Spleen (tissue), 11 donors: ENCODE data around the gene MAGI3. TPM values are rescaled to one million over a fixed set of nuclear protein-coding genes. Genes with fewer than 3 reads are reported as not detected.

Experiments used
- DNase-seq: peaks from one replicate; pipeline ENCODE4 v3.0.0-alpha.2; 2020
- H3K27ac ChIP-seq, 8 donors: fragments of 200-600 bp; sonication (generic) in 7 of 8; 1 replicate in 4 of 8; 2 replicates in 4 of 8; pipeline versions ENCODE4 v1.5.0 to v1.8.0; 2016 to 2021; ENCODE audit warnings: inconsistent platforms in 4 of 8, mild to moderate bottlenecking in 4 of 8, moderate library complexity in 1 of 8
- H3K27me3 ChIP-seq, 7 donors: fragments of 200-600 bp; sonication (generic) in 6 of 7; replicated peaks in 1 of 7; 1 replicate in 4 of 7; 2 replicates in 3 of 7; pipeline versions ENCODE4 v1.5.0 to v1.8.0; 2016 to 2021; ENCODE audit warnings: inconsistent platforms in 3 of 7, mild to moderate bottlenecking in 1 of 7
- H3K36me3 ChIP-seq, 6 donors: fragments of 200-600 bp; sonication (generic) in 5 of 6; 1 replicate in 4 of 6; 2 replicates in 2 of 6; pipeline versions ENCODE4 v1.5.0 to v1.8.0; 2016 to 2021; ENCODE audit warnings: inconsistent platforms in 2 of 6
- H3K4me1 ChIP-seq, 6 donors: fragments of 200-600 bp; sonication (generic) in 5 of 6; 1 replicate in 3 of 6; 2 replicates in 3 of 6; pipeline versions ENCODE4 v1.5.0 to v1.8.0; 2016 to 2021; ENCODE audit warnings: inconsistent platforms in 3 of 6
- H3K4me3 ChIP-seq, 8 donors: fragments of 200-600 bp; sonication (generic) in 7 of 8; 1 replicate in 4 of 8; 2 replicates in 4 of 8; pipeline versions ENCODE4 v1.5.0 to v1.8.0; 2016 to 2021; ENCODE audit warnings: inconsistent platforms in 4 of 8, mild to moderate bottlenecking in 4 of 8, moderate library complexity in 2 of 8
- H3K9me3 ChIP-seq, 8 donors: fragments of 200-600 bp; sonication (generic) in 7 of 8; 1 replicate in 4 of 8; 2 replicates in 4 of 8; pipeline versions ENCODE4 v1.5.0 to v1.8.0; 2016 to 2021; ENCODE audit warnings: inconsistent platforms in 4 of 8
- POLR2A ChIP-seq, 3 donors: fragments of 450-650 bp; IDR thresholded peaks; one replicate each; pipeline ENCODE4 v1.5.1; 2017; ENCODE audit warnings: antibody characterized with exemption in 3 of 3, mild to moderate bottlenecking in 1 of 3
- POLR2AphosphoS5 ChIP-seq, 3 donors: sonication (generic); formaldehyde crosslinking; IDR thresholded peaks; one replicate each; pipeline ENCODE4 v1.5.1; 2017; ENCODE audit warnings: antibody characterized with exemption in 3 of 3
- WGBS, 5 donors: extraction: QIAGEN DNeasy Blood & Tissue Kit in 3 of 5; methylation state at CpG; one replicate each; pipeline versions ENCODE4 v1.1.5 to v1.1.7; 2013 to 2018; 5-methylcytosine and 5-hydroxymethylcytosine counted together
- intact Hi-C: fragments of 100-400 bp; cut with DNase I; formaldehyde crosslinking; loops from one replicate; pipeline ENCODE4 v1.15.0; 2023; ENCODE audit warnings: low total_unique reads
- polyA plus RNA-seq, 3 donors: library from polyadenylated mRNA; stranded (reverse); fragments of 200-250 nt; gene quantifications; one replicate each; pipeline ENCODE4 v1.2.1, GENCODE V29; 2013
- total RNA-seq, 7 donors: library from RNA; depleted of rRNA in 3 of 7; stranded (reverse); fragments of >200 nt in 3 of 7; fragmentation: NEBNext Ultra II Directional in 4 of 7; extraction: Animal tissue kit (Norgen Biotek cat#: 25700) in 4 of 7; gene quantifications; one replicate each; pipeline versions ENCODE4 v1.1.0 to v1.2.1, GENCODE V29; 2016 to 2021
- TF ChIP-seq, protein P1 (sequence below), 11 experiments: fragments of 200-600 bp in 7 of 11; fragments of 450-650 bp in 4 of 11; sonication (generic) in 4 of 11; IDR thresholded peaks in 8 of 11; conservative IDR thresholded peaks in 3 of 11; 1 replicate in 7 of 11; 2 replicates in 4 of 11; pipeline versions ENCODE4 v1.4.0 to v1.8.0; 2016 to 2021; ENCODE audit warnings: antibody characterized with exemption in 11 of 11, inconsistent platforms in 4 of 11, mild to moderate bottlenecking in 1 of 11
- donor health status: healthy with polysubstance abuse.
- donor health status: DM: no; HTN: no; CAD: no; lungs with moderate emphysema.
- donor health status: DM: no; HTN: no; CAD: no.
- donor health status: Bipolar disorder and iron deficiency.
- donor health status: healthy.
- donor health status: DM: no; HTN: no; CAD: no.
- donor health status: DM: yes; HTN: yes; CAD: no.

Gene MAGI3
- total and polyA plus RNA-seq, 10 donors: 0.74 to 16.3 (median 9.9) TPM

GRCh38 chr1:113681596-113682337, 291.5 kb downstream of the MAGI3 start:
- whole genome bisulfite sequencing, 5 donors: 90 to 96% (median 94%) methylated on average over 7 of the region's 7 CpGs
- DNase-seq: no peak
- intact Hi-C loops: no loop called here
- Histone ChIP-seq H3K4me1 (peaks cover 0 to 9% (median 6%) of the 10 kb centered on the region in 6 donors), H3K36me3 (no peaks in the 10 kb centered on the region), H3K4me3 (no peak overlapping the region), H3K27me3 (no peaks in the 10 kb centered on the region), H3K9me3 (no peaks in the 10 kb centered on the region), H3K27ac (no peak overlapping the region)
- TF ChIP-seq POLR2AphosphoS5 (IDR thresholded peaks at IDR 0.05) (no peak), POLR2A (IDR thresholded peaks at IDR 0.05) (no peak)
- TF ChIP-seq, protein P1, sequence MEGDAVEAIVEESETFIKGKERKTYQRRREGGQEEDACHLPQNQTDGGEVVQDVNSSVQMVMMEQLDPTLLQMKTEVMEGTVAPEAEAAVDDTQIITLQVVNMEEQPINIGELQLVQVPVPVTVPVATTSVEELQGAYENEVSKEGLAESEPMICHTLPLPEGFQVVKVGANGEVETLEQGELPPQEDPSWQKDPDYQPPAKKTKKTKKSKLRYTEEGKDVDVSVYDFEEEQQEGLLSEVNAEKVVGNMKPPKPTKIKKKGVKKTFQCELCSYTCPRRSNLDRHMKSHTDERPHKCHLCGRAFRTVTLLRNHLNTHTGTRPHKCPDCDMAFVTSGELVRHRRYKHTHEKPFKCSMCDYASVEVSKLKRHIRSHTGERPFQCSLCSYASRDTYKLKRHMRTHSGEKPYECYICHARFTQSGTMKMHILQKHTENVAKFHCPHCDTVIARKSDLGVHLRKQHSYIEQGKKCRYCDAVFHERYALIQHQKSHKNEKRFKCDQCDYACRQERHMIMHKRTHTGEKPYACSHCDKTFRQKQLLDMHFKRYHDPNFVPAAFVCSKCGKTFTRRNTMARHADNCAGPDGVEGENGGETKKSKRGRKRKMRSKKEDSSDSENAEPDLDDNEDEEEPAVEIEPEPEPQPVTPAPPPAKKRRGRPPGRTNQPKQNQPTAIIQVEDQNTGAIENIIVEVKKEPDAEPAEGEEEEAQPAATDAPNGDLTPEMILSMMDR (IDR thresholded peaks at IDR 0.05 in 8 of 11, conservative IDR thresholded peaks at IDR 0.05 in 3 of 11): no peak

DNA sequence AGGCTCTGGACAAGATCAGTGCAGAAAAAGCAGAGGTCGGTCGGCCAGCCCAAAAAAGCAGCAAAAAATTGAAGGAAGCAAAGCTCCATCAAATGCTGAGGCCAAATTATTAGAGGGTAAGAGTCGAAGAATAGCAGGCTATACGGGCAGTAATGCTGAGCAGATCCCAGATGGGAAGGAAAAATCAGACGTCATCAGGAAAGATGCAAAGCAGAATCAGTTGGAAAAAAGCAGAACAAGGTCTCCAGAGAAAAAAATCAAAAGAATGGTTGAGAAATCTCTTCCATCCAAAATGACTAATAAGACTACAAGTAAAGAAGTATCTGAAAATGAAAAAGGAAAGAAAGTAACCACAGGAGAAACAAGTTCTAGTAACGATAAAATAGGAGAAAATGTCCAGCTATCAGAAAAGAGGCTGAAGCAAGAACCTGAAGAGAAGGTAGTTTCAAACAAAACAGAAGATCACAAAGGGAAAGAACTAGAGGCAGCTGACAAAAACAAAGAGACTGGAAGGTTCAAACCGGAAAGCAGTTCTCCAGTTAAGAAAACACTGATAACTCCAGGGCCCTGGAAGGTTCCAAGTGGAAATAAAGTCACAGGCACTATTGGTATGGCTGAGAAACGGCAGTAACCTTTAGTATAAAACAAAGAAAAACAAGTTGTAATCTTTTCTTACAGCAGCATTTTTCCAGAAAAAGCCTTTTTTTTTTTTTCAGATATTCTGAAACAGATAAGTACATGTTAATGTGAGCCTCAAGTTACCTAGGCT, 293.3 kb downstream of the MAGI3 start:
- DNase-seq: no peak
- TF ChIP-seq POLR2A (IDR thresholded peaks at IDR 0.05): no peak
- TF ChIP-seq POLR2AphosphoS5 (IDR thresholded peaks at IDR 0.05): no peak
- TF ChIP-seq, protein P1 (IDR thresholded peaks at IDR 0.05 in 8 of 11, conservative IDR thresholded peaks at IDR 0.05 in 3 of 11): no peak
- intact Hi-C loops: no loop called here
- H3K4me1 ChIP-seq: no peaks in the 10 kb centered on the region
- no peak overlapping the region for H3K27ac ChIP-seq
- WGBS, 5 donors: 62 to 83% (median 69%) methylated on average over 8 of the region's 8 CpGs
- no peak overlapping the region for H3K4me3 ChIP-seq
- H3K27me3 ChIP-seq: no peaks in the 10 kb centered on the region
- H3K36me3 ChIP-seq: no peaks in the 10 kb centered on the region
- no peaks in the 10 kb centered on the region for H3K9me3 ChIP-seq

DNA sequence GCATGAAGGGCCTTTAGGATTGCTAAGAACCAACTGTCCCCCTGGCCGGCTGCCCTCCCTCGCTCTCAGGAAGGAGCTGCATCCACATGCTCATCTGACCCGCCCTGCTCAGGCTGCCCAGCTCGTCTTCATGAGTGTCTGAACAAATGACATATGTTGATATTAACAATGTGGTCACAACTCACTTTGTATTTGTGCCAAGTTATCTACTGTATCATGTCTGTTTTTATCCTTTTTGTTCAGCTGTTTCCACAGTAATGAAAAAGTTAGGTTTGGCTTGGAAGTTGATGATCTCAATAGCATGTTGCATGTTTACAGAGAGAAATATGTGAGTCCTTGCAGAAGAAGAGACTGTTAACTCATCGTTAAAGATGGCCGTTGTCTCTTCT, 293.8 kb downstream of the MAGI3 start:
- TF ChIP-seq POLR2A (IDR thresholded peaks at IDR 0.05) (no peak), POLR2AphosphoS5 (IDR thresholded peaks at IDR 0.05) (no peak)
- TF ChIP-seq, protein P1 (IDR thresholded peaks at IDR 0.05 in 8 of 11, conservative IDR thresholded peaks at IDR 0.05 in 3 of 11): no peak
- H3K27me3 ChIP-seq: no peaks in the 10 kb centered on the region
- intact Hi-C loops: no loop called here
- no peaks in the 10 kb centered on the region for H3K4me1 ChIP-seq
- no peak overlapping the region for H3K4me3 ChIP-seq
- no peak overlapping the region for H3K27ac ChIP-seq
- H3K36me3 ChIP-seq: peaks cover 0 to 2% (median 0%) of the 10 kb centered on the region in 6 donors
- no peaks in the 10 kb centered on the region for H3K9me3 ChIP-seq
- DNase-seq: no peak
- 71 to 86% (median 76%) methylated on average over 6 of the region's 6 CpGs for WGBS, 5 donors
